Measurements from ENCODE around the gene LTB4R2.

DNA sequence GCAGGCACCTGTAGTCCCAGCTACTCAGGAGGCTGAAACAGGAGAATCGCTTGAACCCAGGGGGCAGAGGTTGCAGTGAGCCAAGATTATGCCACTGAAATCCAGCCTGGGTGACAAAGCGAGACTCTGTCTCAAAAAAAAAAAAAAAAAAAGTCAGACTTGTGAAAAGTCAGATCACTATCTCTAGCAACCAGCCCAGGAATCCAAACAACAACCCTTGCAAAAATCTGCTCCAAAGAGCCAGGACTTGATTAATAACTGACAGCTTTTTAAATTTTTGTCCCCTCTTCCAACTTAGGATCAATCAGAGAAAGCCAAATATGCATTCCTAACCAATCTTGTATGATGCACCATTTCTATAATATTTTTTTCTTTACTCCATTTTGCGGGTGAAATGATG, 50.3 kb downstream of the LTB4R2 start:
- TF ChIP-seq, protein P1, sequence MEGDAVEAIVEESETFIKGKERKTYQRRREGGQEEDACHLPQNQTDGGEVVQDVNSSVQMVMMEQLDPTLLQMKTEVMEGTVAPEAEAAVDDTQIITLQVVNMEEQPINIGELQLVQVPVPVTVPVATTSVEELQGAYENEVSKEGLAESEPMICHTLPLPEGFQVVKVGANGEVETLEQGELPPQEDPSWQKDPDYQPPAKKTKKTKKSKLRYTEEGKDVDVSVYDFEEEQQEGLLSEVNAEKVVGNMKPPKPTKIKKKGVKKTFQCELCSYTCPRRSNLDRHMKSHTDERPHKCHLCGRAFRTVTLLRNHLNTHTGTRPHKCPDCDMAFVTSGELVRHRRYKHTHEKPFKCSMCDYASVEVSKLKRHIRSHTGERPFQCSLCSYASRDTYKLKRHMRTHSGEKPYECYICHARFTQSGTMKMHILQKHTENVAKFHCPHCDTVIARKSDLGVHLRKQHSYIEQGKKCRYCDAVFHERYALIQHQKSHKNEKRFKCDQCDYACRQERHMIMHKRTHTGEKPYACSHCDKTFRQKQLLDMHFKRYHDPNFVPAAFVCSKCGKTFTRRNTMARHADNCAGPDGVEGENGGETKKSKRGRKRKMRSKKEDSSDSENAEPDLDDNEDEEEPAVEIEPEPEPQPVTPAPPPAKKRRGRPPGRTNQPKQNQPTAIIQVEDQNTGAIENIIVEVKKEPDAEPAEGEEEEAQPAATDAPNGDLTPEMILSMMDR (IDR thresholded peaks at IDR 0.05) = no peak
- no peak for TF ChIP-seq POLR2A (IDR thresholded peaks at IDR 0.05)
